Heart left ventricle (tissue), 16 donors: Measurements from ENCODE around the gene PTPRU. TPM values are rescaled to one million over a fixed set of nuclear protein-coding genes. Genes with fewer than 3 reads are reported as not detected.

ENCODE experiments used
- ATAC-seq, 4 donors: fragments of 200-7000 bp; cut with Tn5 transposase; one replicate each; pipeline ENCODE4 v1.9.1; 2020 to 2022; ENCODE audit warnings: moderate library complexity in 4 of 4, mild to moderate bottlenecking in 3 of 4, moderate number of reproducible peaks in 1 of 4
- DNase-seq, 5 donors: peaks; one replicate each; pipeline ENCODE4 v3.0.0-alpha.2; 2020
- H3K27ac ChIP-seq, 12 donors: fragments of 200-600 bp; sonication (generic) in 4 of 12; one replicate each; pipeline versions ENCODE4 v1.5.0 to v1.8.0; 2016 to 2022; ENCODE audit warnings: mild to moderate bottlenecking in 2 of 12
- H3K27me3 ChIP-seq, 9 donors: fragments of 200-600 bp; sonication (generic) in 2 of 9; one replicate each; pipeline versions ENCODE4 v1.5.1 to v1.8.0; 2016 to 2022; ENCODE audit warnings: mild to moderate bottlenecking in 3 of 9
- H3K36me3 ChIP-seq, 9 donors: fragments of 200-600 bp; sonication (generic) in 2 of 9; one replicate each; pipeline versions ENCODE4 v1.5.0 to v1.8.0; 2018 to 2022; ENCODE audit warnings: mild to moderate bottlenecking in 2 of 9
- H3K4me1 ChIP-seq, 12 donors: fragments of 200-600 bp; sonication (generic) in 4 of 12; one replicate each; pipeline versions ENCODE4 v1.5.0 to v1.8.0; 2016 to 2022; ENCODE audit warnings: mild to moderate bottlenecking in 3 of 12
- H3K4me3 ChIP-seq, 12 donors: fragments of 200-600 bp; sonication (generic) in 4 of 12; one replicate each; pipeline versions ENCODE4 v1.5.0 to v1.8.0; 2017 to 2022; ENCODE audit warnings: mild to moderate bottlenecking in 9 of 12, moderate library complexity in 4 of 12
- H3K9me3 ChIP-seq, 12 donors: fragments of 200-600 bp; sonication (generic) in 4 of 12; one replicate each; pipeline versions ENCODE4 v1.5.0 to v1.8.0; 2016 to 2022; ENCODE audit warnings: mild to moderate bottlenecking in 1 of 12
- POLR2A ChIP-seq, 2 donors: fragments of 450-650 bp; IDR thresholded peaks; one replicate each; pipeline ENCODE4 v1.6.1; 2017; ENCODE audit warnings: antibody characterized with exemption in 2 of 2, mild to moderate bottlenecking in 2 of 2, moderate library complexity in 2 of 2
- WGBS, 4 donors: extraction: QIAGEN DNeasy Blood & Tissue Kit in 2 of 4; methylation state at CpG; one replicate each; pipeline versions ENCODE4 v1.1.5 to v1.1.7; 2013 to 2018; 5-methylcytosine and 5-hydroxymethylcytosine counted together
- intact Hi-C, 10 donors: fragments of 100-400 bp; cut with DNase I; formaldehyde crosslinking; loops; one replicate each; pipeline versions ENCODE4 v1.11.1 to v1.14.2; 2022
- polyA plus RNA-seq, 2 donors: library from polyadenylated mRNA; stranded (reverse); fragments of 200-250 nt; gene quantifications; one replicate each; pipeline ENCODE4 v1.2.3, GENCODE V29; 2013
- total RNA-seq, 9 donors: library from RNA; depleted of rRNA in 2 of 9; stranded (reverse); fragments of >200 nt in 2 of 9; fragmentation: NEBNext Ultra II Directional in 3 of 9; extraction: Animal tissue kit (Norgen Biotek cat#: 25700) in 3 of 9; gene quantifications; one replicate each; pipeline versions ENCODE4 v1.1.0 to v1.2.4, GENCODE V29; 2016 to 2023
- TF ChIP-seq, protein P1 (sequence below), 12 donors: fragments of 200-600 bp; sonication (generic) in 4 of 12; IDR thresholded peaks; one replicate each; pipeline versions ENCODE4 v1.5.0 to v1.8.0; 2018 to 2022; ENCODE audit warnings: antibody characterized with exemption in 12 of 12, mild to moderate bottlenecking in 5 of 12
- donor health status: ischemic (EF 13 %, LVEDD 7.1; RV severe dilation, severe dysfunction).
- donor health status: healthy with polysubstance abuse.
- donor health status: DM: no; HTN: yes; CAD: no.
- donor health status: DM: no; HTN: no; CAD: no.
- donor health status: ischemic (EF 25% LVEDD 6.9; RV normal size, moderate dysfunction).
- donor health status: ischemic (EF 25% LVEDD 5.7; RV mildly dilated, moderate dysfunction).
- donor health status: healthy.
- donor health status: DM: yes; HTN: yes; CAD: no.
- donor health status: ischemic (EF 35%, LVEDD 5.7; RV mildly dilated, moderate dysfunction).
- donor health status: nonischemic (EF 11% LVEDD 7.7; RV severe dilation, severe dysfunction).
- donor health status: DM: yes; HTN: yes; CAD: no.
- donor health status: PGD.
- donor health status: ischemic (EF 29% LVEDD 5.4; RV normal size, mild dysfunction).
- donor health status: nonischemic (EF 23%, LVEDD 6.1; RV moderate dilation, normal function).

PTPRU gene
- total and polyA plus RNA-seq, 11 donors: 7.1 to 59.9 (median 16.2) TPM

- Histone ChIP-seq H3K27ac (no peak overlapping the region), H3K9me3 (no peaks in the 10 kb centered on the region), H3K4me3 (no peak overlapping the region), H3K27me3 (peaks cover 0 to 52% (median 14%) of the 10 kb centered on the region in 9 donors), H3K4me1 (no peaks in the 10 kb centered on the region), H3K36me3 (no peaks in the 10 kb centered on the region)
- whole genome bisulfite sequencing, 4 donors: 50 to 60% (median 55%) methylated on average over 9 to 10 of the region's 10 CpGs
- TF ChIP-seq, protein P1, sequence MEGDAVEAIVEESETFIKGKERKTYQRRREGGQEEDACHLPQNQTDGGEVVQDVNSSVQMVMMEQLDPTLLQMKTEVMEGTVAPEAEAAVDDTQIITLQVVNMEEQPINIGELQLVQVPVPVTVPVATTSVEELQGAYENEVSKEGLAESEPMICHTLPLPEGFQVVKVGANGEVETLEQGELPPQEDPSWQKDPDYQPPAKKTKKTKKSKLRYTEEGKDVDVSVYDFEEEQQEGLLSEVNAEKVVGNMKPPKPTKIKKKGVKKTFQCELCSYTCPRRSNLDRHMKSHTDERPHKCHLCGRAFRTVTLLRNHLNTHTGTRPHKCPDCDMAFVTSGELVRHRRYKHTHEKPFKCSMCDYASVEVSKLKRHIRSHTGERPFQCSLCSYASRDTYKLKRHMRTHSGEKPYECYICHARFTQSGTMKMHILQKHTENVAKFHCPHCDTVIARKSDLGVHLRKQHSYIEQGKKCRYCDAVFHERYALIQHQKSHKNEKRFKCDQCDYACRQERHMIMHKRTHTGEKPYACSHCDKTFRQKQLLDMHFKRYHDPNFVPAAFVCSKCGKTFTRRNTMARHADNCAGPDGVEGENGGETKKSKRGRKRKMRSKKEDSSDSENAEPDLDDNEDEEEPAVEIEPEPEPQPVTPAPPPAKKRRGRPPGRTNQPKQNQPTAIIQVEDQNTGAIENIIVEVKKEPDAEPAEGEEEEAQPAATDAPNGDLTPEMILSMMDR (IDR thresholded peaks at IDR 0.05): no peak
- no peak for TF ChIP-seq POLR2A (IDR thresholded peaks at IDR 0.05)
- ATAC-seq (no peak), DNase-seq (no peak)
- intact Hi-C loops: loop anchor here in 5 of 10 donors (5.0 to 10.0 kb wide), 5 partner anchors 97 to 761 kb away; partner anchors contain the start of gene PTPRU (in 2 of the 5)
Observed at GRCh38 chr1:29343908-29344307, 107.6 kb downstream of the PTPRU start.

DNA sequence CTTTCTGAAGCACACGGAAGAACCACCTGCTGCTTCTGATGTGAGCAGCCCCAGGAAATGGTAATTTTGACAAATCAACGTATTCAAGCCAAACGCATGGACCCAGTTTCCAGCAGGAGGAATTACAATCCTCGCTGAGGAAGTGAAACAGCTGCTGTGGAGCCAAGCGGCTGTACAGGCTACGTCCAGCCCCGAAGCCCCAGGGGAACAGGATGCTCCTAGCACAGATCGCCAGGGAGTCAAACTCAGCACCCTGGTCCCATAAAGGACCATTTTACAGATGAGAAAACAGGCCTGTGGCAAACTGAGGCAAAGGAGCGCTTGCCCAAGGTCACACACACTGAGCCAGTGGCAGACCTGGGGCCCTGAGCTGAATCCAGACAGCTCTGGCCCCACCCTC, 108.0 kb downstream of the PTPRU start:
- Histone ChIP-seq H3K36me3 (no peaks in the 10 kb centered on the region), H3K27me3 (peaks cover 0 to 54% (median 10%) of the 10 kb centered on the region in 9 donors), H3K4me1 (no peaks in the 10 kb centered on the region), H3K9me3 (no peaks in the 10 kb centered on the region), H3K27ac (no peak overlapping the region), H3K4me3 (no peak overlapping the region)
- TF ChIP-seq POLR2A (IDR thresholded peaks at IDR 0.05): no peak
- TF ChIP-seq, protein P1 (IDR thresholded peaks at IDR 0.05): no peak
- intact Hi-C loops: loop anchor here in 5 of 10 donors (5.0 to 10.0 kb wide), 5 partner anchors 97 to 760 kb away; partner anchors contain the start of gene PTPRU (in 2 of the 5)
- ATAC-seq (no peak), DNase-seq (no peak)
- WGBS, 4 donors: 38 to 50% (median 44%) methylated on average over 8 to 9 of the region's 9 CpGs

- DNase-seq (no peak), ATAC-seq (no peak)
- Histone ChIP-seq H3K27ac (no peak overlapping the region), H3K27me3 (peaks cover 0 to 53% (median 10%) of the 10 kb centered on the region in 9 donors), H3K4me1 (no peaks in the 10 kb centered on the region), H3K9me3 (no peaks in the 10 kb centered on the region), H3K36me3 (no peaks in the 10 kb centered on the region), H3K4me3 (no peak overlapping the region)
- intact Hi-C loops: loop anchor here in 2 of 10 donors (10.0 kb wide), 3 partner anchors 102 to 758 kb away; no protein-coding TSS in a partner anchor
- TF ChIP-seq, protein P1 (IDR thresholded peaks at IDR 0.05): no peak
- TF ChIP-seq POLR2A (IDR thresholded peaks at IDR 0.05): no peak
- 87 to 89% (median 87%) methylated on average over 2 of the region's 2 CpGs; no CpG with 5 or more reads in 1 of the 4 donors for WGBS, 4 donors
Observed at GRCh38 chr1:29346576-29346975, 110.3 kb downstream of the PTPRU start.

GRCh38 chr1:29349871-29350491, 113.7 kb downstream of the PTPRU start:
- no peak for TF ChIP-seq POLR2A (IDR thresholded peaks at IDR 0.05)
- TF ChIP-seq, protein P1 (IDR thresholded peaks at IDR 0.05): no peak
- Histone ChIP-seq H3K36me3 (no peaks in the 10 kb centered on the region), H3K4me1 (no peaks in the 10 kb centered on the region), H3K27me3 (peaks cover 0 to 34% (median under 1%) of the 10 kb centered on the region in 9 donors), H3K9me3 (no peaks in the 10 kb centered on the region), H3K27ac (no peak overlapping the region), H3K4me3 (no peak overlapping the region)
- DNase-seq (no peak), ATAC-seq (no peak)
- intact Hi-C loops: loop anchor here in 2 of 10 donors (10.0 kb wide), 3 partner anchors 105 to 755 kb away; no protein-coding TSS in a partner anchor
- WGBS, 4 donors: 79 to 84% (median 81%) methylated on average over 23 of the region's 23 CpGs
